GM19351 (cell line): ENCODE results near the gene PIGQ.

Experiments used
- ATAC-seq: cut with Tn5 transposase; IDR thresholded peaks from one replicate; pipeline ENCODE4 v1.9.1; 2021; ENCODE audit warnings: mild to moderate bottlenecking, moderate library complexity; ENCODE audit not compliant: unreplicated experiment

PIGQ gene

GRCh38 chr16:598823-599739 lies 29.3 kb downstream of the PIGQ start:
- no peak for ATAC-seq

GRCh38 chr16:600781-601180 lies 31.0 kb downstream of the PIGQ start:
- no peak for ATAC-seq

GRCh38 chr16:603933-604332 lies 34.2 kb downstream of the PIGQ start:
- no peak for ATAC-seq

DNA sequence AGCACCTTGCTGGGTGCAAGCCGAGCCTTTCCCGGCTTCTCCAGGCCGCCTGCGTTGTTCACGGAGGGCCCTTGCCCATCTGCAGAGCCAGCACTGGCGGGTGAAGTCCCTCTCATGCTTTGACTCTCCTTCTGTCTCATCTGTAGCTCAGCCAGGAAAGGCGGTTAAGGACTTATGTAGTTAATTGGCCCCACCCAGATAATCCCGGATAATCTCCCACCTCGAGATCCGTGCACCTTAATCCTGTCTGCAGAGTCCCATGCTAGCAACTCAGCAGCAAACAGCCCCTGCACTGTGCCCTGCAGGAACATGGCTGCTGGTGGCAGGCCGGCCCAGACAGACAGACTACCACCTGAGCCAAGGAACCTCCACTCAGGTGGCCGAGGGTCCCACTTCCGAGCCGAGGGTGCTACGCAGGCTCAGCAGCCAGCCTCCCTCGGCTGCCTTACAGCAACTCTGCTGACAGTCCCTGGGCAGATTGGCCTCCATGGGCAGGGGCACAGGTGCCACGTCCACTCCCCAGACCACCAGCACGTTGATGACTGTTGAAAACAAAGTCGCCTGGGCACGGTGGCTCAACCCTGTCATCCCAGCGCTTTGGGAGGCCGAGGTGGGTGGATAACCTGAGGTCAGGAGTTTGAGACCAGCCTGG lies 37.0 kb downstream of the PIGQ start:
- no peak for ATAC-seq

DNA sequence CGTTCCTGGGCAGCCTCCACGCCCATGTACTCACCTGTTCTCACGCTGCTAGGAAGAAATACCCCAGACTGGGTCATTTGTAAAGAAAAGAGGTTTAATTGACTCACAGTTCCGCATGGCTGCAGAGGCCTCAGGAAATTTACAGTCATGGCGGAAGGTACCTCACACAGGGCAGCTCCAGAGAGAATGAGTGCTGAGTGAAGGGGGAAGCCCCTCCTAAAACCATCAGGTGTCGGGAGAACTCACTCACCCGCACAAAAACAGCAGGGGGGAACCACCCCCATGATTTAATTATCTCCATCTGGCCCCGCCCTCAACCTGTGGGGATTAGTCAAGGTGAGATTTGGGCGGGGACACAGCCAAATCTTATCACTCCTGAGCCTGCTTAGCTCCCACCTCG lies 38.3 kb downstream of the PIGQ start:
- no peak for ATAC-seq

DNA sequence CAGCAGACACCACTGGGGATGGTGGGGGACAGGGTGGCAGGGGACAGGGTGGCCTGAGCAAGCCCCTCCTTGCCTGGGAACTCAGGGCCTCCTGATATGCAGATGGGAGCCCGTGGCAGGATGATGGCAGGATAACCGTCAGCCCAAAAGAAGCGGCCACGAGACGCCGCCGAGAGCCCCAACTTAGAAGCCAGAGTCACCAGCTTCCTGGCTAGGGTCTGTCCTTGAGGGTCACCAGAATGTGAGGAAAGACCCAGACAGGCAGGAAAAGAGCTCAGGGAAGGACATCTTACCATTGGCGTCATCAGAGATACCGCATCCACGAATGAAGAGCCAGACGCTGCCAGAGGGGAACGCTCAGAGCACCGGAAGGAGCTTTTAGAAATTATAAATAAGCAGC lies 39.5 kb downstream of the PIGQ start:
- no peak for ATAC-seq

DNA sequence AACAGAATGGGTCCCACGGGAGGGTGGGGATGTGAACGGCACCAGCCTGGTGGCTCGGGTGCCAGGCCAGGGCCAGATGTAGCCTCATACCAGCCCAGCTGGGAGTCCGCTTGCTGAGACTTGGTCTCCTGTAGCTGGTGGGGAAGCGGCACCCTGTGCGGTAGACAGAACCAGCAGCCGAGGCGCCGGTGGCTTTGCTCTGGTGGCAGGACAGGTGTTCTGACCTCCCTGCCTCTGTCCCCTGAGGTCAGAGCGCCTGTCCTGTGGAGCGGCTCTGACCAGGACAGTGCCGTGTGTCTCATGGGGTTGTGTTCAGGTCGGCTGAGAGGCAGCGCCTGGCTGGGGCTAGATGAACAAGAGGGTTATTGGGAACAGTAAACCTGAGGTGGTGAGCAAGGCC lies 40.2 kb downstream of the PIGQ start:
- ATAC-seq, result no peak

DNA sequence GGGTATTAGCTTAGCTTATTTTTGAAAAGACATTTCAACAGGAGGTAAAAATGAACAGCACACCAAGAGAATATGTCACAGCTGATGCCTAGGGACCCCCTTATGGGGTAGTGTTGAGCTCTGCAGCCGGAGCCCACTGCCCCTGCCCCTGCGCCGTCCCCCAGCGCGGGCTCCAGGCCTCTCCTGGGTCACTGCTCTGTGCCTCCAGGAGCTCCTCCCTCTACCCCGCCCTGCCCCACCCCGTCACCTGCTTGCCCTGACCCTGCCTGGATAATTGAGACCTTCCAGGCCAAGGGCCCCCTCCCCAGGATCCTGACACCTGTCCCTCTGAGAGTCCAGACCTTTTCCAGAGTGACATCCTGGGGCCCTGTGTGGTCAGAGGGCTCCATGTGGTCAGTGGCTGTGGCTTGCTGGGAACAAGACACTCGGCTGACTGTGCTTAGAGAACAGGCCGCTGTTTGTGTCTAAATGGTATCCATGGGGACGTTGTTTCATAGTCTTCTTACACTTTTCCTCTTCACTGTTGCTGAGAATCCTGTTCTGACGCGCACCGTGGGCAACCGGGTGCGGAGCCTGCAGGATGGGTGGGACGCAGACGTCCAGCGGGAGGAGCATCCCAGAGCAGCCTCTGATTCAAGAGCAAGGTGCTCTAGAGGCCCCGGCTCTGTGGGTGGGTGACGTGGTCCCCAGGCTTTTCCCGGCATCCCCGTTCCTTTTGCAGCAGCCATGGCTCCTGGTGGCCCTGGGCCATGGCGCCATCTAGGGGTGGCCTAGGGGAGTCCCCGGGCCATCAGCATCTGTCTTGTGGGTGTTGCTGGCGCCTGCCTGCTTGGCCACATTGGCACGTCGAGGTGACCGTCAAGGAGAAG lies 41.0 kb downstream of the PIGQ start:
- no peak for ATAC-seq

DNA sequence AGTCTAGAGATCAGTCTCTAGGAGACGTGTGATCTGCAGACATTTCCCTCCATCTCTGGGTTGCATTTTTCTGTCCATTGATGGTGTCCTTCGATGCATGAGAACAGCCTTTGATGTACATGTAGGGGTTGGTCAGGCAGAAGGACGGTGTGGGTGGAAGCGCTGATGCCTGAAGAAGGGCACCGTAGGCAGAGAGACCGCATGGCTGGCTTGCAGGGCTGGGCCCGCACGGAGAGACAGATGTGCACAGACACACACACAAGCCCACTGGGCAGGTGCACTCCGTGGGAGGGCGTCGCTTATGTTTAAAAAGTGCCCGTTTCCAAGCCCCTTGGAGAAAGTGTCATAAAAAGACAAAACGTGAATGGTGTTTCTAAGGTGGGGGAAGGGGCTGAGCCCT lies 45.4 kb downstream of the PIGQ start:
- no peak for ATAC-seq

DNA sequence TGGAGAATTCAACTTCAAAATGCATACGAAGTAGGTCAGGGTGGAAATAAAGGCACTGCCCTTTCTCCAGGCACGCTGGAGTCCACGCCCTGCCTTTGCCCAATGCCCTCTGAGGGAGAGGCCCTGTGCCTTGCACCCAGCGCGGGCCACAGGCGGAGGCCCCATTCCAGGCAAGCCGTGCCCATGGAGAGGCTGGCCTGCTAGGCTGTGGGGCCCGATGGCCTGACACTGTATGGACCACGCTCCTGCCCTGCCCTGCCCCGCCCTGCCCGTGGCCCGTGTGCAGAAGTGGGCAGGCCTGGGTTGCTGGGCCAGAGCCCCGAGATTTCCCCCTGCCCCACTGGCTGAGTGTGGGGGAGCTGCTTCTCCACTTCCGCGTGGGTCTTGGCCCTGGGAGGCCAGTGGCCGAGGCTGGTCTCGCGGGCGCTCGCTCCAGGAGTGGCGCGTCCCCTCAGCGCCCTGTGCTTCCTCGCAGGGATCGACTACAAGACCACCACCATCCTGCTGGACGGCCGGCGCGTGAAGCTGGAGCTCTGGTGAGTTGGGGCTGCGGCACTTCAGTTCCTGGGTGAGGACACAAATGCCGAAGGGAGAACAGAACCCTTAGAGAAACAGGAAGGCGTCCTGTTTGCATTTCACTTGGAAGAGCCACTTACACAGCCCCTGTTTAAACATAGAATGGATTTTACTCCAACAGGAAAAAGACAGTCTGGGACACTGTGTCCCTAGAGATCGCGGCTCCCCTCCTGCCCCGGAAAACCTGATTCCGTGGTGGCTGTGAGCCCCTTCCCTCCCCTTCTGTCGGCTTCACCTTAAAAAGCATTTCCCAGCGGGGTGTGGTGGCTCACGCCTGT lies 47.2 kb downstream of the PIGQ start:
- no peak for ATAC-seq

DNA sequence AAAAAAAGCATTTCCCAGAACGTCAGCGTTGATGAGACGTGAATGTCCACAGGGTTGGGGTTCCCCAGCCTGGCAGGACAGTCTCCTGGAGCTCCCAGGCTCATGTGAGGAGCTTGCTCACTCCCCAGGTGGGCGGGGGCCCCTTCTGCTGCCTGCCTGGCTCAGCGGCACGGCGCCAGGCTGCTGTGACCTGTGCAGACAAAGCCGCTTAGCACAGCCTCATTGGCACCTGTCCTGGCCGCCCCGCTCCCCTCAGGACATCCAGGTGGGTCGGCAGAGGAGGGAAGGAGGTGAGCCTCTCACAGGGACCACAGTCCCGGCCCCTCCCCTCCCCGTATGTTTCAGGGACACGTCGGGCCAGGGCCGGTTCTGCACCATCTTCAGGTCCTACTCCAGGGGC lies 48.1 kb downstream of the PIGQ start:
- no peak for ATAC-seq

GRCh38 chr16:619476-620100 lies 49.8 kb downstream of the PIGQ start:
- ATAC-seq, result no peak

DNA sequence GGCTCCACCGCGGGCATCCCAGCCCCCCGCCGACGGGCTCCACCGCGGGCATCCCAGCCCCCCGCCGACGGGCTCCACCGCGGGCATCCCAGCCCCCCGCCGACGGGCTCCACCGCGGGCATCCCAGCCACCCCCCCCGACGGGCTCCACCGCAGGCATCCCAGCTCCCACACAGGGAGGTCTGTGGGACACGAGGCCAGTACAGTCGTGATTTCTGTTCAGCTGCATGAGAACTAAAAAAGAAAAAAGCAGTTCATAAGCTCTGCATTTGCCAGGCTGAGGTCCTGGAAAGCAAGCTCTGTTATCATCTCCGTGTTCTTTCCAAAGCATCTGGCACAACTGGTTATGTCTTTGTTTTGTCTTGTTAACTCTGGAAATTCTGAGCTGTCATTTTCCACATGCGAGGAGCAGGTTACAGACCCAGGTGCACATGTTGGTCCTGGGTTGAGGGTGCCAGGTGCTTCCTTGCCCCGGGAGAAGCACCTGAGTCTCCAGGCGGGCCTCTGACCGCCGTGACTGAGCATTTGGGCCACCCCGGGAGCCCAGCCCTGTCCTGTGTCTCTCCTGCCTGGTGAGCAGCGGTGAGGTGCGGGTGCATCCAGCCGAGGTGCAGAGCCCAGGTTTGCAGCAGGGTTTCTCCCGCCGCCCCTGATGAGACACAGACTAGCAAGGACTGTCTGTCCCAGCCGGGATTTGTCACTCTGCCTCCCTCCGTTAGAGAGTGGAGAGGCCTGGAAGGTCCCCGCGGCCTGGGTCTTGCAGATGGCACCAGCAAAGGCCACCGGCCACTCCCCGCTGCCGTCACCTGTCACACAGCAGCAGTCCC lies 51.1 kb downstream of the PIGQ start:
- no peak for ATAC-seq

DNA sequence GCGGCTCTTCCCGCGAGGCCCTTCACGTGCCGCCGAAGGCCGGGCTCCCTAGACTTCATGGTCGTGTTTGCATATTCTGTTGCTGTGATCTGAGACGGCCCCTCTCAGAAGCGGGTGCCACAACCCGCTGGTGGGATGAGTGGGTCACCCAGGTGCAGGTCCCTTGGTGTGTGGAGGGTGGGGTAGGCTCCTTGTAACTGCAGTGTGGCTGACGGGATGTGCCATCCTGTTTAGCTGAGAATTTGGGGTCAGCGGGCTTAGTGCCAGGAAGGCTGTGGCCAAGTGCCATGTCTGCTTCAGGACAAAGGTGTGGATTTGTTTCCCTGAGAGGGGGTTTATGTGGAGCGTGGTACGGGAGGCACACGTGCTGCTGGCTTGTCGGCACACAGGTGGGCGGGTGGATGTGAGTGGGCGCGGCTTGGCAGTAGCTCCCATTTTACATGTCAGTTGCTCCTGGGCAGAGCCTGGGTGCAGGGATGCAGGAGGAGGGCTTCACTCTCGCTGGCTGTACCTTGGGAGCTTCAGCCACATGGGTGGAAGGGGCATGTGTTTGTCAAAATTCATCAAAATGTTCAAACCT lies 51.8 kb downstream of the PIGQ start:
- no peak for ATAC-seq

GRCh38 chr16:622920-623280 lies 53.1 kb downstream of the PIGQ start:
- ATAC-seq, result no peak

- ATAC-seq, result no peak
Measured at GRCh38 chr16:624526-625070, 54.8 kb downstream of the PIGQ start.

DNA sequence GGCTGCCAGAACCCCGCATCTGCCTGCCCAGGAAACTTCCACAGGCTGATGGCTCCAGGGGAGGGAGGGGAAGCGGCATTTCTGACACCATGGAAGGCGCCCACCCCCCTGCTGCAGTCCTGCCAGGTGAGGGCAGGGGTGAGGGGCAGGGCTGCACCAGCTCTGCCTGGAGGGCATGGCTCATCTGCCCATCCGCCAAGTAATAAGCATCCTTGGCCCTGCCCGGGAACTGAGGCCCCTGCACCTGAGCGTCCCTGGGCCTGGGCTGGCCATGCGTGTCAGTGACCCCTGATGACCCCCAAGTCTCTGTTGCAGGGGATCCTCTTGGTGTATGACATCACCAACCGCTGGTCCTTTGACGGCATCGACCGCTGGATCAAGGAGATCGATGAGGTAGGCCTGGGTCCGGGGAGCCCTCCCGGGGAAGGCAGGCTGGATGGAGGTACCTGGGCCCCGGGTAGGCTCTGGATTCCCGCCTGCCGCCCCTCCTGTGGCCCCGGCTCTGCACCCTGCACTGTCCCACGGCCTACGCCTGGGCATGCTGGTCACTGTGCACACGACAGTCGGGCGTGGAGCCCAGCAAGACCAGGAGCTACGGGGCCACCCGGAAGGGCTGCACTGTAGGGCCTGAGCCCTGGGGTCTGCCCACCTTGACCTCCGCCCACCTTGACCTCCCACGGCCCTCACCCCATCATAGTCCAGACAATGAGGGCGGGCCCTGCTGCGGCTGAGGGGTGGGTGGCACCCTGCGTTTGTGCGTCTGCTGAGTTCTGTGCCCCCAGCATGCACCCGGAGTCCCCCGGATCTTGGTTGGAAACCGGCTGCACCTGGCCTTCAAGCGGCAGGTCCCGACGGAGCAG lies 55.6 kb downstream of the PIGQ start:
- no peak for ATAC-seq
